ENCODE measurements around the gene GRID1.

DNA sequence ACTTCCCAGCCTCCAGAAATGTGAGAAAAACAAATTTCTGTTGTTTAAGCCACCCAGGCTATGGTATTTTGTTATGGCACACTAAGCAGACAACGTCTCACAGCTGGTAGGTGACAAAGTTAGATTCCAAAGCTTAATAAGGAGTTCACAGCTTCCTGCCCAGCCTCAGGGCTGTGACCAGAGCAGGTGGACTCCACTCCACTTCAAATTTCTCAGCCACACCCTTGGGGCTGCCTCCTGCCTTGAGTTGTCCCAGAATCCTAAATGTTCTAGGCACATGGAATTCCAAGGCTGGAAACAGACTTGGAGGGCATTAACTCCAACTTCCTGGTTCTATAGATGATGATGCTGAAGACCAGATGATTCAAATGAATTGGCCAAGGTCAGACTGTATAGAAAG is 310.7 kb downstream of the GRID1 start:
- TF ChIP-seq POLR2A (IDR thresholded peaks at IDR 0.05), result no peak
- TF ChIP-seq, protein P1, sequence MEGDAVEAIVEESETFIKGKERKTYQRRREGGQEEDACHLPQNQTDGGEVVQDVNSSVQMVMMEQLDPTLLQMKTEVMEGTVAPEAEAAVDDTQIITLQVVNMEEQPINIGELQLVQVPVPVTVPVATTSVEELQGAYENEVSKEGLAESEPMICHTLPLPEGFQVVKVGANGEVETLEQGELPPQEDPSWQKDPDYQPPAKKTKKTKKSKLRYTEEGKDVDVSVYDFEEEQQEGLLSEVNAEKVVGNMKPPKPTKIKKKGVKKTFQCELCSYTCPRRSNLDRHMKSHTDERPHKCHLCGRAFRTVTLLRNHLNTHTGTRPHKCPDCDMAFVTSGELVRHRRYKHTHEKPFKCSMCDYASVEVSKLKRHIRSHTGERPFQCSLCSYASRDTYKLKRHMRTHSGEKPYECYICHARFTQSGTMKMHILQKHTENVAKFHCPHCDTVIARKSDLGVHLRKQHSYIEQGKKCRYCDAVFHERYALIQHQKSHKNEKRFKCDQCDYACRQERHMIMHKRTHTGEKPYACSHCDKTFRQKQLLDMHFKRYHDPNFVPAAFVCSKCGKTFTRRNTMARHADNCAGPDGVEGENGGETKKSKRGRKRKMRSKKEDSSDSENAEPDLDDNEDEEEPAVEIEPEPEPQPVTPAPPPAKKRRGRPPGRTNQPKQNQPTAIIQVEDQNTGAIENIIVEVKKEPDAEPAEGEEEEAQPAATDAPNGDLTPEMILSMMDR (IDR thresholded peaks at IDR 0.05), result no peak

All from Peyer's patch (tissue), 4 donors.